Measurements from ENCODE around the gene PPIE.

PPIE gene
- 61.4 to 109 (median 73.3) reads per million in 4 experiments for total RNA-seq

DNA sequence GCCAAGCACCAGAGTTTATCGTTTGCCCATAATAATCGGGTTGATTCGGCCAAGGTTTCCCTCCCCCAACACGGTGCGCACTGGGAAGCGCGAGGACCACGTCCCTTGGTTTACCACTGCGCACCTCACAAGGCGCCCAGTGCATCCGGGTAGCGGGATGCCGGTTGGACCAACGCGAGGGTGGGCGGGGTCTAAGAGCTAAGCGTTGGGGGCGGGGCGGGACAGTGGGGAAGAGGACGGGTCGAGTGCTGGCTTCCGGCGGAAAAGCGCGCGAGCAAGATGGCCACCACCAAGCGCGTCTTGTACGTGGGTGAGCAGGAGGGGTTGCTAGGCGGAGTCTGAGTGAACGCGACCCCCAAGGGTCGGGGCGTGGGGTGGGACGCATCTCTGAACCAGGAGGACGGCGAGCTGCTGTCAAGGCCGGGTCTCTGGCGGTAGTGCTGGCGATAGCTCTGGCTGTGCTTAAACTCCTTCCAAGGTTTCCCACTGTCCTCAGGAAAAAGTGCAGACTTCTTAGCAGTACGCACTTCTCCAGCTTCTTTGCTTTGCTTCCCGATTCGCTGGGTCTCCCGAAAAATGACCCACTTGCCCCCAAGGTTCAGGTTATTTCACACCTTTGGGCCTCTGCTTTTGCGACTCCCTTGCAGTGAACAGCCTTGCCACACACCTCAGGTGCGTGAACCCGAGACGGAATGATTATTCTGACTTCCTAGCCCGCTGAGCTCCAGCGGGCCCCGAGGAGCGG lies at the start of gene PPIE:
Gene PPIE, plus strand, starts transcription at position 261 of the 745 bp plus-strand sequence. Its CDS starts 19 bp downstream, at position 280.
- peak; percentile 79 for DNase-seq

DNA sequence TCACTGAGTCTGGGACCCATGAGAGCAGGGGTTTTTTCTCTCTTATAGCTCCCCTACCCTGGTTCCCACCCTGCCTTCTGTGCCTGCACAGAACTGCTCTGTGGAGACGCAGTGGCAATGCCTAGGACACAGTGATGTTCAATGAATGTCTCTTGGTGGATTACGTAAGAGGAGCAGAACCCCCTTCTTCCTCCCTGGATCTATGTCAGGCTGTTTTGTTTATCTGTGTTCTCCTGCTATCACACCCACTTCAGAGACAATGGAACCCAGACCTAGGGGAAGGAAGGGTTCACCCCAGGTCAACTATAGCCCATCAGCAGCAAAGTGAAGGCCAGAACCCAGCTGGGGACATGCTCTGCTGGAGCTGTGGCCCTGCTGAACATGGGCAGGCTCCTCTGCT lies 49.5 kb upstream of the PPIE start:
- no peak for DNase-seq

DNA sequence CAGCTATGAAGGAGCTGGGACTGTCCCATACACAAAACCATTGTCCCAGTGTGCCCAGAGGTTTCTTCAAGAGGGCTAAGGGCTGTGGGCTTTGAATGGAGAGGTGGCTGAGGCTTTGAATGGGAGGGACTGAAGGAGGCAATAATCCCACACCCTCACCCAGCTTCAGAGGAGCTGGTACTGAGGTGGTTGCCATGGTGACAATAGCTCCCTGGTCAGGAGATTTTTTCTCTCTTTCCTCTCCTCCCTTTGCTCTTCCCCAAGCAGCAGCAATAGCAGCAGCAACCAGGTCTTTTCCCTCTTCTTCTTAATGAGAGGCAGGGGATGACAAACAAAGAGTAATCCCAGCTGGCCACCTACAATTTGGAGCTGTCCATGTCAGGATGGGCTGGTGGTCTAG lies 49.0 kb upstream of the PPIE start:
- DNase-seq = no peak

DNA sequence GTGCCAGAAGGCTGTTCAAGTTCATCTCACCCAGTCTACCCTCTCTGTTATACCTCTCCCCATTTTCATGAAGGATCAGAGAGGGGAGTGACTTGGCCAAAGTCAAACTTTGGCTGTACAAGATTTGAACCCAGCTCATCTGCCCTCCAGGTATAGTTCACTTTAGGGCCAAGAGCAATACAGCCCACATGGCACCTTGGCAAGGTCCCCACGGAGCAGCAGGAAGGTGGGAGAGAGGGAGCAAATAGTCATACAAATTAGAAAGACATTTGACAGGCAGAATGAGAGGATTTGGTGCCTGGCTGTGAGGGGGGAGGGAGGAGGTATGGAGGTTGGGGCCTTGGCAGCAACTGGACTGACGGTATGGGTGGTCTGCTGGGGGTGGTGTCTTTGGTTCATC lies 48.5 kb upstream of the PPIE start:
- DNase-seq = no peak

DNA sequence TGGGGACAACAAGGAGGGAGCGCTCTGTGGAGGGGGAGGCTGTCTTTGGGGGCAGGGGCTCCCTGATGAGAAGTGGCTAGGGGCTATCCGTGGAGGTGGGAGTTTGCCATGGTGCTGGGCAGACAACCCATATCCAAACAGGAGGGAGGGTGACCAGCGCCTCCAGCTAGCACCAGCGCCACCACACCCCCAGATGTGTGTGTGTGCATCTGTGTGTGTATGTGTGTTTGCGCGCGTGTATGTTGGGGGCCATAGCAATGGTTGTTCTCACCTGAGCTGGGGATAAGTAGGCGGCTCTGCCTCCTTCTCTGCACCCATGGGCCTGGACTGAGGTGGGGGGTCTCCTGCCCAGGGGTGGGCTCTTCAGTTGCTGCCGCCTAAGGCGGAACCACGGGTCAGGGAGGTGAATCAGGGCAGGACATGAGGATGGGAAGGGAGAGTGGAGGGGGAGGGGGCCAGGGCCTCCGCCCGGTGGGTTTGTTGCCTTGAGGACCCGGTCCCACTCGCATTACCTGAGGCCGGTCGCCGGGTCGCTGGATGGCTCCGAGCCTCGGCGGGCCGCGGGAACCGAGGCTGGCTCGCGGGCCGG lies 47.8 kb upstream of the PPIE start:
- no peak for DNase-seq

DNA sequence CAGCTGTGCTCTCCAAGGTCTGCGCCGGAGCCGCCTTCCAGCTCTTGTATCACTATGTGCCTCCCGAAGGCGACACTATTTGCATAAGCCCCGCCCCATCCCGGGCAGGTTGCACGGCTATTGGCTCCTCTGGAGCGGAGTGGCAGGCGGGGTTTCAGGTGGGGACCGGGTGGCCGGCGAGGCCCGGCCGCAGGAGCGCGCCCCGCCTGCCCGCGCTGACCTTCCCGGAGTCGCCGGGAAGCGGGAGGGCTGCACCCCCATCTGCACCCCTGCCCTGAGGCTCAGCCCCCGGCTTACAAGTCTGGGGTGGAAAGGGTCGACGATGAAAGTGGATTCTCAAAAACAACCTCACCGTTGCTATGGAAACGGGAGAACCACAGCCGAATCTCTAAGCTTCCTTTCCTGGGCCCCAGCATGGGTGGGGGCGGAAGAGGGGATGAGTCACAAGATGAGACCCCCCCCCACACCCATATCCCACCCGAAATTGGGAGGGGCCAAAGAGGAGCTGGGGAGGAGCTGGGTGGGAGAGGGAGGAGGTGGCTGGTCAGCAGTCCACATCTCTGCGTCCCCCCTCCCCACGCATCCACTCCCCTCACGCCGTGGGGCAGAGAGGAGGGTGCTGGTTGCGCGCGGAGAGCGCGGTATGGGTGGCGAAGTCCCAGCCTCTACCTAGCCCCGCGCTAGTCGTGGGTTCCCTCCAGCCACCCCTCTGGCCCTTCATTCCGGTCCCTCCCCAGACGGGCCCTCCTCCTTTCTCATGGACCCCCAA lies 47.1 kb upstream of the PPIE start, which contains the start of gene HPCAL4:
Gene HPCAL4, minus strand, starts transcription at position 51 of the 769 bp plus-strand sequence. CDS start 6,830 bp downstream, outside the sequence.
- peak; percentile 85 for DNase-seq

DNA sequence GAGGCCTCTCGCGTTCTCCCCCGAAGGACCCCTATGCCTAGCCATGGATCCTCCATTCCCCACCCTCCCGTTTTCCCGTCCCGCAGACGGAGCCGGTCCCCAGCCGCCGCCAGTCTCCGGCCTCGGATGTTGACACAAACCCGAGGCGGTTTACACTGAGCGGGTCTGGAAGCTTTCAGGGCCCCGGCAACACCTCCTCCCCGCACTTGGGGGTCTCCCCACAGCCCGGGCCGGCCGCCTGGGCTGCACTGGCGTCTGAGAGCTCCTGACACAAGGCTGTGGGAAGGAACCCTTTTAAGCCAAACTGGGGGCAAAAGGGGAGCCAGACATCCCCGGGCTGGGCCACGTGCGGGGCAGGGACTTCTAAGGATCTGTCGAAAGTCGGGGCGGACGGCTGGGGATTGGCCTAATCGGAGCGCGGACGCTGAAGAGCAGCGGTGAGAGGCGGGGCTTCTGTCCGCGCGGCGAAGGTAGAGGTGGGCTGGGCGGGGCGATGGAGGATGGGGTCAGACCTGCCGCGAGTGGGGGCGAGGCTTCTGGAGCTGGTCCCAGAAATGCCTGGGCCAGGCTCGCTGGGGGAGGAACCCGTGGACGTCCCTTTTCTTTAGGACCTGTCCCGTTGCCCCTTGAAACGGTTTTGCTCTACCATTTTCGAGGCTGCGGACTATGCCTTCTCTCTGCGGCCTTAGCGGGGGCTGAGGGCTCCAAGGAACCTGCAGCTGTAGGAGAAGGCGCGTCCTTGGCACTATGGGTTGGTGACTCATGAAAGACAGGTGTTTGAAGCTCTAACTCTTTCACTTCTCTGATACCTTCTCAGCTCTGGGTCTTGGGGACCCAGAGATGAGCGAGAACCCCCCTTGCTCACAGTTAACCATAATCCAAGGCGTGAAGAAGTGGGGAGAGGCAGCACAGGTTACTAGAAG lies 46.3 kb upstream of the PPIE start:
- peak; percentile 15 for DNase-seq

DNA sequence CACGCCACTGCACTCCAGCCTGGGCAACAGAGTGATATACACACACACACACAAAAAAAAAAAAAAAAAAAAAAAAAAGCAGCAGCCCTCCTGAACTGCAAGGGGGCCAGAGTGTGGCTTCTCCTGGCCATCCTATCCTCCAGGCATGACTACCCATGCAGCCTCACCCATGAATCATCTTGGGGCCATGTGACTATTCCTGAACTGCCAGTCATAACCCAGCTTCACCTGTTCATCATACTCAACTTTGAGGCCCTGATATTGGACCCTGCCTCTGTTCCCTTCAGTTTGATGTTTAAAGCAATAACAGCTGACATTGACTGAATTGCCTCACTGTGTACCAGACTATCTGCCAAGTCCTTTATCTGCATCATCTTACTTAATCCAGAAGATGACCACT lies 44.7 kb upstream of the PPIE start:
- DNase-seq = no peak

DNA sequence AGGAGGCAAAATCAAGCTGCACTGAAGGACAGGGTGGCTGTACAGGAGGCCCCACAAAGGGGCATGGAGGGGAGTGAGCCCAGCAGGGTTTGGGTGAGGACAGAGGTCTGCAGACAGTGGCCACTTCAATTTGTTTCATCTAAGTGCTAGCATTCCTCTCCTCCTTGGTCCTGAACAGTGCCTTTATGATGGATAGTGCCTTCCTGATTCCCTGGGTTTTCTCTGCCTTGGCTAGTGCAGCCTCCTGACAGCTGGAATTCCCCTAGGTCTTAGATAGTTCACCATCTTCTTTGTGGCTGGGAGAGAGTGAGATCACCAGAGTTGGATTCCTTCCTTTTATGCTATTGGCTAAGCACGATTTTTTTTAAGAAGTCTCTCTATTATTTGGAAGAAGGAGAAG lies 43.7 kb upstream of the PPIE start:
- no peak for DNase-seq

DNA sequence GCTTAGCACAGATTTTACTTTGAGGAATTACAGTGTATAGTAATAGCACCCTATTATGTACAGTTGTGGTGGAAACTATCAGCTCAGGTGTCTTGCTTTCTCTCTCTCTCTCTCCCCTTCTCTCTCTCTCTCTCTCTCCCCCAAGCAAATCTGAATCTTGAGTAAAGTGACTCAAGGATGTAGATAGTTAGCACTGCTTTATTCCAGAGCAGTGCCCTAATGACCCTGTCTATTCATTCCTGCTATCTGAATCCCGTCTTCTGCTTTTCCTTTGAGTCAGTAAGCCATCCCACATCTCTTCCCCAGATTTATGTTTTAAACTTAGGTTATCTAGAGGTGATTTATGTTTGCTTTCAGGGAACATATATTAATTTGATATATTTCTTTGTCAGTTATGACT lies 42.2 kb upstream of the PPIE start:
- no peak for DNase-seq

DNA sequence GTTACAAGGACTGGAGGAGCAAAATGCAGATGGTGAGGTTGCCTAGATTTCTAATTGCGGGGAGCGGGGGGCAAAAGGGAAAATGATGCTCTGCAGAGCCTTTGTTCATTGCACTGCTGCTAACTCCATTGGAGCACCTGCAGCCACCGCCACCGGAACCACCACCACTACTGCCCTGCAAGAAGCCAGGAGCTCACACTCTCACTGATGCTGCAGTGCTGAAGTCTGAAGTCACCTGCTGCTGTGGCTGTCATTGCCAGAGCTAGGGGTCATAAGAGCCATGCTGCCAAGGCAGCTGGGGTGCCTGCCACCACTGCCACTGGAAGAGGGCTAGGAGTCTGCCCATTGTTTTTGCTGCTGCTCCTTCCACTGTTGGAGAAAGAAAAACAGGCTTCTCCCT lies 40.1 kb upstream of the PPIE start:
- DNase-seq = no peak

DNA sequence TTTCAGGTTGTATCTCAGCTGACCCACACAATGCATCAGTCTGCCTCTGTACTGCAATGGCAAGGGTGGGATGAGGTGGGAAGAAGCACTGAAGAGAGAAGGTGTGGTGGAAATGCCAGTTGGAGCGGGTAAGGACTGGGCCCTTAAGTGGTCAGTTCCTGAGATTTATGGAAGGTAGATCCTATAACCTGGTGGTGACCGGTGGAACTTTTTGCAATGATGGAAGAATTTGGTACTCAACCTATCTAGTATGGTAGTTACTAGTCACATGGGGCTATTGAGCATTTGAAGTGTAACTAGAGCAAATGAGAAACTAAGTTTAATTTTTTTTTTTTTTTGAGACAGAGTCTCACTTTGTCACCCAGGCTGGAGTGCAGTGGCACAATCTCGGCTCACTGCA lies 39.3 kb upstream of the PPIE start:
- no peak for DNase-seq

DNA sequence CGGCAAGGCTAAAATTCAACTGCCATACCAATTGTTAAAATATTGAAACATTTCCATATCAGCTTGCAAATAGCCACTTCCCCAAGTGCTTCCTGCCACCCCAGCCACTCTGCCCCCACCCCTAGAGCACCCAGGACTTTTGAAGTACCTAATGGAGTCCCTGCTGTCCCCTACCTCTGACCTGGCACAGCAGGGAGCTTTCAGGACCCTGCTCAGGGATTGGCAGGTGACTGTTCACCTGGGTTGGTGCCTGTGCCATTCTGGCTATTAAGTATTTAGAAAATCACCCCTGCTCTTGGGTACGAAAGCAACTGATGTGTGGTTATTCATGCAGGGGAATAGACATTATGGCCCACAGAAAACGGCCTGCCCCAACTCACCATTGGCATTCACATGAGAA lies 38.3 kb upstream of the PPIE start:
- no peak for DNase-seq

DNA sequence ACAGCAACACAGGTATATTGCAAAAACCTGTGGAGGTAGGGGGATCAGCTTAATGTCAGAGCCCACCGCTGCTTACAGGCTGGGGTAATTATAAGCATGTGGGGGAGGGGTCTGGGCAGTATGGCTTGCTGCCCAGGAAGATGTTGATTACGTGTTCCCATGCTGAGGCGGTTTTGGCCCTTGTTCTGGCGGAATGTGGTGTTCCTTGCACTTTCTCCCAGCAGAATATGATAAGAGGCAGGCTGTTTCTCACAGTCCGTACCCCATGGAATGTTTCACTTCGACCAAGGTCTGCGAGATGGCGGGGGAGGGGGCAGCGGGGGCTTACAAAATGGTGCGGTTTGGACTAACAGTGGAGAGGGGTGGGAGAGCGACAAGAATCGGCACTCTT lies 37.6 kb upstream of the PPIE start:
- no peak for DNase-seq

DNA sequence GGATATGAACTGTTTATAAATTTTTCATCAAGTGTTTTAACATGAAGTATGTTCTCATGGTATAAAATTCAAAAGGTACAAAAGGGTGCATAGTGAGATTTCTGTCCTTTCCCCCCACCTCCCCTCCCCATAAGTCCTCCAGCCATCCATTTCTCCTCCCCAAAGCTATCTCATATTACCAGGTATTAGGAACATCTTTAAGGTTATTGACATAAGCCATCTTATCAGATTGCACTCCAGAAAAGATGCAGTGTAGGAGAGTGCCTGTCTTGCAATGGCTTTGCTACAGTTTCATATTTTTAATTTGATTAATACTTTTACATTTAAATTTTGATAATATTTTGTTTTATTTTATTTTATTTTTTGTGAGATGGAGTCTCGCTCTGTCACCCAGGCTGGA lies 33.9 kb upstream of the PPIE start:
- DNase-seq = no peak

DNA sequence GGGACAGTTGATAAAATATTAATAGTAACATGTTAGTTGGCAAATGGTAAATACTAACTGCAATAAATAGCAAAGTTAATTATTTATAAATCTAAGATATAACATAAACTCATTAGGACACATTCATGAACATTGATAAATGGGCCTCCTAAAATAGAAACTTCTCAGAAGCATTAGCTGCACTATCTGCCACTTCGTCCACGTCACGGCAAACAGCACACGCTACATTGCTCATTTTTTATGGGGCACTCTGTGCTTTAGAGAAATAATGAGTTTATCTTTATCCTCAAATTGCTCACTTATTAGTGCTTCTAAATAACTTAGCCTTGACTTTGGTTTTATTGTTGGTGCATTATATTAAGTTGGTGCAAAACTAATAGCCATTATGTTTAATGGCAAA lies 31.2 kb upstream of the PPIE start:
- DNase-seq = no peak

DNA sequence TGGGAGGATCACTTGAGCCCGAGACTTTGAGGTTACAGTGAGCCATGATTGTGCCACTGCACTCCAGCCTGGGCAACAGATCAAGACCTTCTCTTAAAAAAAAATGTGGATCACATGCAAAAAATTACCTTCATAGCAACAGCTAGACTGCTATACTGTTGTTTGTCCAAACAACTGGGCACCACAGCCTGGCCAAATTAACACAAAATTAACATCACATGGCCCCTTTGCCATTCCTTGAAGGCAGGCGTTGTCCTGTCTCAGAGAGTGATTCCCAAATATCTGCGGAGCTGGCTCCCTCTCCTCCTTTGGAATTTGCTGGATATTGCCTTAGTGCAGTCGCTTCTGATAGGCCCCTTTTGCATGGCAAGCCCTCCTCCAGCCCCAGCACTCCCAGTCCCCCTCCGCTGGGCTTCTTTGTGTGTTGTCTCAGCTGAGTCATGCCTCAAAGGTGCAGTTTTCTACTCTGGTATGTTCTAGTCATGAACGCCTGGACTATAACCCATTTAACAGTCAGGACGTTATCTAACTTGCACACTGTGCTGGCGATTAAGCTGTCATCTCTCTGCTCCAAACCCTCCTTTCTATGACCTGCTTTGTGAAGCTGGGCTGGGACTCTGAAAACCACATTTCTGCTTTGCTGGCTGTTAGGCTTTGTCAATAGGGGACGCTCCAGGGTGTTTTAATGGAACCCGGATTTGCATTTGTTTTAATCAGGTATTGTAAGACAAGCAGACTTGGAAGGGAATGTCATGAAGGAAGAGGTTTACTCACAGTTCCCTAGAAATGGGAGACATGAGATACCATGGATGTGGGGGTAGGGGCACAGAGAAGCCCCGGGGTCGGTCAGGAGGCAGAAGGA lies 27.3 kb upstream of the PPIE start:
- DNase-seq = no peak

DNA sequence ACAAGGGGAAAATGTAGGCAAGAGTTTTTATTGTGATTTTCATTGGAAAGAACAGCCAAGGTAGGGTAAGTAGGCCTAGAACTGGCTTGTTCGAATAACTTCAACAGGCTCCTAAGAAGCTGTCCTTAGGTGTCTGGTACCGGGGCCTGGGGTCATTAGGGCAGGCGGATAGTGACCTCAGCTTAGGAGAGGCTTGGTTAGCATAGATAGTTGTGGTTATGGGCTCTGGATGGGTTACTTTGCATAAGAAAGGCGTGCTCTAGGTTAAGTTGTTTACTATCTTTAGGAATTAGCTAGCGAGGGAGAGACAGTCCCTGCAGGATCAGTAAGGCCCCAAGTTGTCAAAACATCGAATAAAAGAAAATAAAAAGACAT lies 26.7 kb upstream of the PPIE start:
- no peak for DNase-seq

DNA sequence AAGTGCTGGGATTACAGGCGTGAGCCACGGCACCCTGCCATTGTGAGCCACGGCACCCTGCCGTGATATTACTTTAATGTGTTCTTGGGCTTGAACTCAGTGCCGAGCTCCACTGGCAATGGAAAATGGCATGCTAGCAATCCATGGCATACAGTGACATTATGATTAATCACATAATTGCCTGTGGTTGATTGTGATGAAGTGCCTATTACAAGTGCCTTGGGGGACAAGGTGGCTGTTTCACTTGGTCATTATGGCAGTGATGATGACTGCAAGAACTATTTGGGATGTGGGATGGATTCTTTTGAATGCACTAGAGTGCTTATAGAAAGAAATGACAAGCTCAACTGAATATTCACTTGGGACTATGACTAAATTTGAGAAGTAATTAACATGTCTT lies 25.1 kb upstream of the PPIE start:
- DNase-seq = no peak

DNA sequence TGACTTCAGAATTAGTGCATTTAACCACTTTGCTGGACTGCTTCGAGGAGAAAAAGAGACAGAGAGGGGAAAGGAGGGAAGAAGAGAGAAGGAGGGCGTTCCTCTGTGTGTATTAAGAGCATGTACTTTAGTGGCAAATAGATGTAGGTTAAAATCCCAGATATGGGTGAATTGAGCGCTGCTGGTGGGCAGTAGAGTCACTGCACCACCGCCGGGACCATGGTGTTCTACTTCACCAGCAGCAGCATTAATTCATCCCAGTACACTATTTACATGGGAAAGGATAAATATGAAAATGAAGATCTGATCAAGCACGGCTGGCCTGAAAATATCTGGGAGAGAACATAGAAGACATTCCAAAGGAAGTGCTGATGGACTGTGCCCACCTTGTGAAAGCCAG lies 20.9 kb upstream of the PPIE start:
- no peak for DNase-seq

DNA sequence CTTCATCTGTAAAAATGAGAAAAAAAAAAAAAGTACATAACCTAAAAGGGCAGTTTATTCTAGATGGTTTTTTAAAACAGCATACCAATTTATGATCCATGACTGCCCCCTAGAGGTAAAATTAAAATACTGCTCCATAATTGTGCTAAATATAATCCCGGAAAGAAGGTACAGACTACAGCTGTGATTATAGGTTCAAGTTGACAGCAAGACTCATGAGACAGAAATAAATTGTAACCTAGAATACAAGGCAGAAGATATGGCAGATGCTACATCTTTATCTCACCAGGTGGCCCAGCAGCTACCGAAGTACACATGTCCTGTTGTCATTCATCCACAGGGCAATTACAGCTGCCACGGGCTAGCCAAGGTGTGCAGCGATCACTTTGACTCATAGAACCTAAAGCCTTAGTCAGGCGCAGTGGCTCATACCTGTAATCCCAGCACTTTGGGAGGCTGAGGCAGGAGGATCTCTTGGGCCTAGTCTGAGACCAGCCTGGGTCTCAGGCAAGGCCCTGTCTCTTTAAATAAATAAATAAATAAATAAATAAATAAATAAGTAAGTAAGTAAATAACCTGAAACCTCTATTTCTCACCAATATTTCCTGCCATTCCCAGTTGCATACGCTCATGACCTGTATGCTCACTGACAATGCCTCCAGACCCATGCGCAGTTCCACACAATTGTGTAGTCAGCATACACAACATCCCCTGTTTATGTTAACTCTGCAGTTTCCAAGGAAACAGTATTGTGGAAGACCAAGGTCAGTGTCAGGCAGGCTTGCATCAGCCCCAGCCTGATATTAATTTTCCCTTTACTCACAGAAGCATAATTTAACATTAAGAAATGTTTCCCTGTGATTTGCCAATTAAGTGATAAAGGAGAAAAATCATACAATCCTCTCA lies 18.3 kb upstream of the PPIE start:
- DNase-seq = no peak

Measured in effector CD8-positive, alpha-beta T cell (primary cell).